Tibial artery (tissue), 4 donors: Measurements from ENCODE around the gene PSTPIP1.

Experiments
- DNase-seq, 2 donors: peaks; one replicate each; pipeline ENCODE4 v3.0.0-alpha.2; 2019
- H3K27ac ChIP-seq, 2 donors: fragments of 200-600 bp; sonication (generic) in 1 of 2; 1 replicate in 1 of 2; 2 replicates in 1 of 2; pipeline ENCODE4 v1.5.1; 2018 to 2019; ENCODE audit warnings: mild to moderate bottlenecking in 1 of 2
- H3K27me3 ChIP-seq, 2 donors: fragments of 200-600 bp; sonication (generic) in 1 of 2; one replicate each; pipeline versions ENCODE4 v1.5.1 to v1.6.0; 2016 to 2019
- H3K36me3 ChIP-seq, 3 donors: fragments of 200-600 bp; sonication (generic) in 2 of 3; one replicate each; pipeline ENCODE4 v1.5.1; 2016 to 2019; ENCODE audit warnings: mild to moderate bottlenecking in 2 of 3
- H3K4me1 ChIP-seq, 4 donors: fragments of 200-600 bp; sonication (generic) in 2 of 4; 1 replicate in 3 of 4; 2 replicates in 1 of 4; pipeline ENCODE4 v1.5.1; 2016 to 2019
- H3K4me3 ChIP-seq, 2 donors: fragments of 200-600 bp; sonication (generic) in 1 of 2; 1 replicate in 1 of 2; 2 replicates in 1 of 2; pipeline ENCODE4 v1.5.1; 2018 to 2019; ENCODE audit warnings: mild to moderate bottlenecking in 2 of 2
- H3K9me3 ChIP-seq, 3 donors: fragments of 200-600 bp; sonication (generic) in 1 of 3; one replicate each; pipeline ENCODE4 v1.5.1; 2016 to 2019
- intact Hi-C: fragments of 100-400 bp; cut with DNase I; formaldehyde crosslinking; loops from one replicate; pipeline ENCODE4 v1.15.0; 2023; ENCODE audit warnings: low total_unique reads
- TF ChIP-seq, protein P1 (sequence below), 2 experiments: fragments of 200-600 bp in 1 of 2; fragments of 450-650 bp in 1 of 2; IDR thresholded peaks; one replicate each; pipeline ENCODE4 v1.5.1; 2017 to 2019; ENCODE audit warnings: antibody characterized with exemption in 2 of 2, mild to moderate bottlenecking in 1 of 2, moderate library complexity in 1 of 2

Gene PSTPIP1

DNA sequence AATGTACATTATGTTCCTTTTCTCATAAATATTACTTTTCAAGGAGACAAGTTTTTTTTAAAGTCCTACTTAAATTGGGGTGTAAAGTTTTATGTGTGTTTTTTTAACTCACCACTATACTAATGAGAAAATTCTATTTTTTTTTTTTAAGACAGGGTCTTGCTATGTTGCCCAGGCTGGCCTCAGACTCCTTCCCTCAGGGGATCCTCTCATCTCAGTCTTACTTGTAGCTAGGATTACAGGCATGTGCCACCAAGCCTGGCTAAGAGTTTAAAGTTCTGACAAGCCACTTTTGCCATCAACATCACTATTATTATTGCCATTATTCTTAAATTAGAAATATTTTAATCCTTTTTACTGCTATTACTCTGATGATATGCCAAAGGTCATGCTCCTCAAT lies 68.3 kb downstream of the PSTPIP1 start:
- Histone ChIP-seq H3K36me3 (no peaks in the 10 kb centered on the region), H3K9me3 (no peaks in the 10 kb centered on the region), H3K4me3 (no peak overlapping the region), H3K4me1 (peaks cover 0 to 57% (median 24%) of the 10 kb centered on the region in 4 donors), H3K27me3 (no peaks in the 10 kb centered on the region), H3K27ac (no peak overlapping the region)
- TF ChIP-seq, protein P1, sequence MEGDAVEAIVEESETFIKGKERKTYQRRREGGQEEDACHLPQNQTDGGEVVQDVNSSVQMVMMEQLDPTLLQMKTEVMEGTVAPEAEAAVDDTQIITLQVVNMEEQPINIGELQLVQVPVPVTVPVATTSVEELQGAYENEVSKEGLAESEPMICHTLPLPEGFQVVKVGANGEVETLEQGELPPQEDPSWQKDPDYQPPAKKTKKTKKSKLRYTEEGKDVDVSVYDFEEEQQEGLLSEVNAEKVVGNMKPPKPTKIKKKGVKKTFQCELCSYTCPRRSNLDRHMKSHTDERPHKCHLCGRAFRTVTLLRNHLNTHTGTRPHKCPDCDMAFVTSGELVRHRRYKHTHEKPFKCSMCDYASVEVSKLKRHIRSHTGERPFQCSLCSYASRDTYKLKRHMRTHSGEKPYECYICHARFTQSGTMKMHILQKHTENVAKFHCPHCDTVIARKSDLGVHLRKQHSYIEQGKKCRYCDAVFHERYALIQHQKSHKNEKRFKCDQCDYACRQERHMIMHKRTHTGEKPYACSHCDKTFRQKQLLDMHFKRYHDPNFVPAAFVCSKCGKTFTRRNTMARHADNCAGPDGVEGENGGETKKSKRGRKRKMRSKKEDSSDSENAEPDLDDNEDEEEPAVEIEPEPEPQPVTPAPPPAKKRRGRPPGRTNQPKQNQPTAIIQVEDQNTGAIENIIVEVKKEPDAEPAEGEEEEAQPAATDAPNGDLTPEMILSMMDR (IDR thresholded peaks at IDR 0.05), result no peak
- no peak for DNase-seq
- intact Hi-C loops, result no loop called here

DNA sequence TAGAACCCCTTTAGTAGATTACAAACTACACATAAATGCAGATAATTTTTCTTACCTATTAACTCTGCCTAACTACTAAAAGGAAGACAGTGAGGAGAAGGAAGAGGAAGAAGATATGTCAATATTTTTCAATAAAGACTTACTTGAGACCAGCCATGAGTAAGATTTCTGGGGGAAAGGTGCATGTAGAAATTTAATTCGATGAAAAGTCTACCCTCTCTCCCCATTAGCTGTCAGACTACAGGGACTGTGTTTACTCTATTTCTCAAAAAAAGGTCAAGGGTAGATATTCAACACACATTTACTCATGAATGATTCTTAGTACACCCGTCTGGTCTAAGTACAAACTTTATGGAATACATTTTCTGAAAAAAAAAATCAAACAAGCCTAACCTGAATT lies 69.1 kb downstream of the PSTPIP1 start:
- intact Hi-C loops, result no loop called here
- Histone ChIP-seq H3K9me3 (no peaks in the 10 kb centered on the region), H3K4me1 (peaks cover 0 to 65% (median 24%) of the 10 kb centered on the region in 4 donors), H3K27me3 (no peaks in the 10 kb centered on the region), H3K4me3 (no peak overlapping the region), H3K27ac (no peak overlapping the region), H3K36me3 (no peaks in the 10 kb centered on the region)
- TF ChIP-seq, protein P1 (IDR thresholded peaks at IDR 0.05), result no peak
- no peak for DNase-seq

DNA sequence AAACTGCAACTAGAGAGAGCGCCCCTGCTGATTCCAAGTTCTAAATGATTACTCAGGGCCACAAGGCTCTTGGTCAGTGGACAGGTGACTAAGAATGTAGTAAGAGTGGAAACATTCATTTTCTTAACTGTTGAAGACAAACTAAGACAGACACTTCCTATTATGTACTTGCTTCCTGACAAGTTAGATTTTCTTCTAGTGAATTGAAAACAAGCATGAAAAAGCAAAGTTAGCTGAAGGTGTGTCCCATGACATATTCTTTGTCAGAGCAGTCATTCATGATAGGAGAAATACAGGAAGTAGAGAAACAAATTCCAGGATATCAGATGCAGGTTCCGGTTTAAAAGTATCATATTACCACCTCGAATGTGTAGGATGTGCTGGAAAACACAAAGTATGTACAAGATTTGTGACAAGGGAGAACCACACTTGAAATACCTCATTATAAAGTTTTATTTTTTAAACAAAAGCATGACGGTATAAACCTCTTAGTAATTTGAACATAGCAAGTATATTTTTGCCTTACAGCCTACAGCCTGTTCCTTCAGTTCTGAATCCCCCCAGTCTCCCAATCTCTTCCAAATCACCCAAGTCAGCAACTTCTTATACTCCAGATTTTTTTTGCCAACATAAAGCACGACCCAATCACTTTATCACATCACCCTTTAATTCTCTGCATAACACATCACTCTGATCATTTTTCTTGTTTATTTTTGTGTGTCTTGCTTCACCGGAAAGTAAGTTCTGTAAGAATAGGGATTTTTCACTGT lies 69.8 kb downstream of the PSTPIP1 start:
- TF ChIP-seq, protein P1 (IDR thresholded peaks at IDR 0.05), result no peak
- H3K27ac ChIP-seq, result no peak overlapping the region
- no peaks in the 10 kb centered on the region for H3K27me3 ChIP-seq
- no peak for DNase-seq
- H3K4me3 ChIP-seq, result no peak overlapping the region
- no peaks in the 10 kb centered on the region for H3K9me3 ChIP-seq
- H3K36me3 ChIP-seq, result no peaks in the 10 kb centered on the region
- intact Hi-C loops, result no loop called here
- H3K4me1 ChIP-seq, result peaks cover 0 to 67% (median 24%) of the 10 kb centered on the region in 4 donors

DNA sequence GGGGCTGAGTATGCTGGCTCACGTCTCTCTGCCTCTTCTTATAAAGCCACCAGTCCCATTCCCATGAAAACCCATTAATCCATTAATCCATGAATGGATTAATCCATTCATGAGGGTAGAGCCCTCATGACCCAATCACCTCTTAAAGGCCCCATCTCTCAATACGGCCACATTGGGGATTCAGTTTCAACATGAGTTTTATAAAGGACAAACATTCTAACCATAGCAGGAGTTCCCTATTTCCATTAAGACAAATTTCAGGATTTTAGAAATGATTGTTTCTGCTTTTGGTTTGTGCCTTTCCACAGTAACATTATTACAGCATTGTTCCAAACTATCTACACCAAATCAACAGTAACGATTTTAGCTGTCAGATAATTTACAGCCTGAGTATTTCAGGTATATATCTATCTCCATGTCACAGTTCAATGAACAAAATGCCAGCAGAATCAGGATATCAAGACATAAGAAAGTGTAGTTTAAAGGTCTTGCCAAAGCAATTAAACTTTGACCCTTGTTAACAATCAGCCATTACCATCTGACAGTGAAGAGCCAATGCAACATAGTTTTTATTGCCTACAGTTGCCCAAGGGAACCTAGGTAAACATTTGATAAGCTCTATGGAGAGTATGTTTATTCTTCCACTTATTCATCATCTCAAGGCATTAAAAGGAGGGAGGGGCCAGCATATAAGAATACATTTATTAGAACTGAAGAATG lies 72.2 kb downstream of the PSTPIP1 start:
- Histone ChIP-seq H3K4me1 (peaks cover 0 to 50% (median 7%) of the 10 kb centered on the region in 4 donors), H3K9me3 (no peaks in the 10 kb centered on the region), H3K36me3 (no peaks in the 10 kb centered on the region), H3K27ac (no peak overlapping the region), H3K4me3 (no peak overlapping the region), H3K27me3 (no peaks in the 10 kb centered on the region)
- no peak for DNase-seq
- TF ChIP-seq, protein P1 (IDR thresholded peaks at IDR 0.05), result no peak
- intact Hi-C loops, result no loop called here

DNA sequence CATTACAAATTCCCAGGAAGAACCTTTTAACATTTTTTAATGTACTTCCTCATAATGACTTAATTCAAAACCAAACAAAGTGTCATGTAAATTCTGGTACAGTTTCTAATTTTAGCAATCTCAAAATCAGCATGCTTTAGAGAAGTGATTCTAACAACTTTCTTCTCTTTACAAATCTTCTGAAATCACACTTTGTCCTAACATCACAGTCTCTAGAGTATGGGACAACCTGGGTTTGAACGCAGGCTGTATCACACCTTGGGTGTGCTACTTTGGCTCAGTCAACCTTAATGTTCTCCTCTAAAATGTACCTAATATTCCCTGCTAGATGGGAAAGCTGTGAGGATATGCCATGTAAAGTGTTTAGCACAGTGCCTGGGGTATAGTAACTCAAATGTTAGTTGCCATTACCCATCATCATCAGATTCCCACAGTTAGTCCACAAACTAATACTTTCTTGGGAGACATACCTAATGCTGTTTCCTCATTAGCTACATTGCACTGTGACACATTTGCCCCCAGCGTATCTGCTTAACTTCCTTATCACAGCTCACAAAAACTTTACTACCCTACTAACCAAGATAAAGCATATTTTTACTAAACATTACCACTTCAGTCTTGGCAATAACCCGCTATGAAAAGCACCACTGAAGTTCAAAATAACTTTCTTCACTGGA lies 72.9 kb downstream of the PSTPIP1 start:
- intact Hi-C loops, result no loop called here
- Histone ChIP-seq H3K4me1 (peaks cover 0 to 46% (median 5%) of the 10 kb centered on the region in 4 donors), H3K4me3 (no peak overlapping the region), H3K36me3 (no peaks in the 10 kb centered on the region), H3K9me3 (no peaks in the 10 kb centered on the region), H3K27me3 (no peaks in the 10 kb centered on the region), H3K27ac (no peak overlapping the region)
- TF ChIP-seq, protein P1 (IDR thresholded peaks at IDR 0.05), result no peak
- DNase-seq, result no peak
